ENCODE measurements around the gene AGGF1.
A peak's percentile ranks its signal among the peaks of the same experiment; 100 is the strongest.
"Not testable (repeated sequence)": the region's sequence is repeated elsewhere in the genome, so short reads cannot be mapped to it uniquely, and the experiment has no call there.

AGGF1 gene

DNA sequence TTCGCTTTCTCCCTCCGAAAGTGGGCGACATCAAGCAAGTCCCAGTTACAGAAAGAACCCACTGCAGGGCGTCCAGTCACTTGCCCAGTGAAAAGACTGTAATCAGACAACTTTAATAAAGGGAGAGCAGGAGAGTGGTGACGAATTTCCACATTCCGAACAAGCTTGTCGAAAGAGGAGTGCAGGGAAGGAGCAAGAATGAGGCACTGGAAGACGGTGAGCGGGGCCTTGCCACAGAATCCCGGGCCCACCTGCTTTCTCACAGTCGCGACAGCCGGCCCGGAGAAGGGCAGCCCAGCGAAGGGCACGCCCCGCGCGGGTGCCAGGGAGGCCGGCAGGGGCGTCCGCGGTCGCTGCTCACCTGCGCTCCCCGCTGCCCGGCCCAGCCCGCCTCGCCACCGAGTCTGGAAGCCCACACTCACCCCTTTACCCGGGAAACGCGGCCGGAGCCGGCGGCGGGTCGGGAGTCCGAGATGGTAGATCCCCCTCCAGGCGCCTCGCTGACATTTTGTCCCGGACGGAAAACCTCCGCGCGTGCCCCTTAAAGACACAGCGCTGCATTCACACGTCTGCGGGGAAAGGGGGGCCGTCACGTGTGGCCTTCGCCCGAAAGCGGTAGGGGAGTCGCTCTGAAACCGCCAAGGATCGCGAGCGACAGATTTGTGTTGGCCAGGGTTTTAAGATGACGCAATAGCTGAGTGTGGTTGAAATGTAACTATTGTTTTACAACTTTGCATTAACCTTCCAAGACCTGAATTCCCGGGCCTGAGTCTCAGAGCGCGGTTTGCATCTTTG is 56.7 kb downstream of the AGGF1 start, which contains the start of gene ZBED3:
Gene ZBED3 (minus strand): TSS at position 597 of the 795 bp plus-strand sequence. CDS start 9,407 bp downstream, outside the sequence.
- peak; percentile 52 for DNase-seq (ENCODE audit: low spot score)

DNA sequence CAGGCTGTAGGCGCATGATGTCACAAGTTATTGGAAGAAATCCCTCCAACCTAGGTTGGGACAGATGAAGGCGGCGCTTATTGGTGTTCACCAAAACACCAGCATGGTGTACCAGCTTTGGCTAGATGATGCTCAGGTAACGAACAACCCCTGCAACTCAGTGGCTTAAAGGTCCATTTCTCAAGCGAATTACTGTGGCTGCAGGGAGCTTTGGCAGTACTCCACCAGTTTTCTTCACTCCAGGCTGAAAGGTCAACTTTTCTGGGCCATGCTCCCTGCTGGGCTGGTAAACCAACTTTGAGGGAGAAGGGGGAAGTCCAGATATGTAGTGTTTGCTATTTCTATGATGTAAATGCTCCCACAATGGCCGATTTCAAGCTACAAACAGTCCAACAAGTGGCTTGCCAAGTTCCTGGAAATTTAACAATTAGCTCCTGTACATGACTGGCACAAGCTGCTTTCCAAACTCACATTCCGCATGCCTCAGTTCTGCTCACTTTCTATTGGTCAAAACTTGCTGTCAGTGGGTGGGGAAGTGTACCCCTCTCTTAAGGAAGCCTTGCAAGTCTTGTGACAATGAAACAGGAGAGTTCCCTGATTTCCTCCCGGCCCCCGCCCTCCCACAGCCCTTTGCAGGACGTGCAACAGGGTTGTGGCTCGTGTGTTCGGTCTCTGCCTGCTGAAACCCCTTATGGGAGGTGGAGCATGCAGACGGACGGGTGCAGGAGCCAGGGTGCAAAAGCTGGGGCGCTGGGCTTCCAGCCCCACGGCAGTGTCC is 57.5 kb downstream of the AGGF1 start:
- DNase-seq (ENCODE audit: low spot score) = no peak

DNA sequence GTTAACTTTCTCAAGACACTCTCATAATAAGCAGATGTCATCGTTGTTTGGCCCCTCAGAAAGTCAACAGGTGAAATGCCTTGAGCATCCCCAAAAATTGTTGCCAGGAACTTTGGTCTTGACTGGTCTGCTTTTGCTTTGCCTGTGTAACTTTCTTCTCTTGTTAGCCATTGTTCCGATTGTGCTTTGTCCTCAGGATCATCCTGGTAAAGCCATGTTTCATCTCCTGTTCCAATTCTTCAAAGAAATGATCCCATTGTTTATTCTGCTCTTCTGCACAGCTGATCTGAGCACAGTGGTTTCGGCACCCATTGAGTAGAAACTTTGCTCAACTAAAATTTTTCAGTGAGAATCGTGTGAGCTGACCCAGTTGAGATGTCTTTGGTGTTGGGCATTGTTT is 65.0 kb downstream of the AGGF1 start:
- no peak for DNase-seq (ENCODE audit: low spot score)

DNA sequence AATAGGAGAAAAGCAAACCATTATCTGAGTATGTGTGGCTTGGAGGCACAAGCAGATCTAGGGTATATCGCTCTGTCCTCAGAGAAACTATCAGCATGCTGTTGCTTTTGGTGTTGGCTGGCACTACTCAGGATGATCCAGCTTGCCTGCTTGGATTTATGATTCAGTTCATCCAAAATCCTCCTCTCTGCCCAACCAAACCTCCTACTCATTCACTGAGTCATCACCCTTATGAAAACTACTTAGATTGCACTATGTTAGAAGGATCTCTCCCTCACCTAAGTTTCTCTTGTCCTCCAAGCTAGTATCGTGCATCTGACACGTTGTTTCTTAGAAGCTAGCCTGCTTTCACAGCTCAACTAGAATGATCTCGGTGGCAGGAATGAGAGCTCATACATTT is 71.1 kb downstream of the AGGF1 start:
- DNase-seq (ENCODE audit: low spot score) = peak; percentile 66

DNA sequence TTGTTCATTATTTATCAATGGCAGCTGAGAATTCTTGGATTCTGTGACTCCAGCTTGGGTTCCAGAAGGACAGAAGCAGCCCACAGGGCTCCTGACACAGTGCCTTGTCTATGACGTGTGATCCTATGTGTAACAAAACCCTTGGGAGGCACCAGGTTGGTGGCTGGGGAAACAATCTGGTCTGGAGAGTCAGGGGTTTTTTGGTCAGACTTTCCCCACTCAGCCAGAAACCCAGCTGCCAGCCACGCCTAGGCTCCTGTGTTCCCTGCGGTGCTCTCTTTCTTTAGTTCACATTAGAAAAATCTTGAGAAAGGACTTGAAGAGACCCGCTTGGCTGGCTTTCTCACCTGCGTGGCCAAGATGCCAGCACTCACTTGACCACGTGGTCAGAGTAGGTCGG is 72.3 kb downstream of the AGGF1 start:
- DNase-seq (ENCODE audit: low spot score) = no peak

DNA sequence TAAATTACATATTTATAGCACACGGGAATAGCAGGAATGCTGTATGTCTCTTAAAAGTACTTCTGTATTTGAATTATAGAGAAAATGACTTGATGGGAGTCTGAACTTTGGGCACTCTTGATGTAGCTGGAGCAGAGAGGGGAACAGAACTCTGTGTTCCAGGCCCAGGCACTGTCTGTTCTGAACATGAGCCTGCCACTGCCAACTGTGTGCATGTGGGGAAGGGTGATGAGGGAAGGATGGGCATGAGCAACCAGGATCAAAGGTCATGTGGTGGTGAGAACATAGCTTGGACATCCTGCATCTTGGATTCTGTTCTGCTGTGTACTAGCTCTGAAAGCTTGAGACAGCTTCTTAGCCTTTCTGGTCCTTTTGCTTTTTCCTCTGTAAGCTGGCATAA is 73.3 kb downstream of the AGGF1 start:
- DNase-seq (ENCODE audit: low spot score) = no peak

DNA sequence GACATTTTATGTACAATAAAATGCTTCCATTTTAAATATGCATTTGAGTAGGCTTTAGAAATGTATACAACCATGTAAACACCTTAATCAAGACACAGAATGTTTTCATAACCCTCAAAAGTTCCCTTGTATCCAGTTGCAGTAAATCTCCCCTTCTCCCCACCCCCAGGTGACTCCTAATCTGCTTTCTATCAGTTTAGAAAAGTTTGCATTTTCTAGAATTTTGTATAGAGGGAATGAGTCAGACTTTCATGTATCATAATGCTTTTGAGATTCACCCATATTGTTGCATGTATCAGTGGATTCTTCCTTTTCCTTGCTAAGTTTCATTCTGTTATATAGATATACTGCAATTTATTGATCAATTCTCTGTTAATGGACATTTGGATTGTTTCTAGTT is 74.6 kb downstream of the AGGF1 start:
- no peak for DNase-seq (ENCODE audit: low spot score)

DNA sequence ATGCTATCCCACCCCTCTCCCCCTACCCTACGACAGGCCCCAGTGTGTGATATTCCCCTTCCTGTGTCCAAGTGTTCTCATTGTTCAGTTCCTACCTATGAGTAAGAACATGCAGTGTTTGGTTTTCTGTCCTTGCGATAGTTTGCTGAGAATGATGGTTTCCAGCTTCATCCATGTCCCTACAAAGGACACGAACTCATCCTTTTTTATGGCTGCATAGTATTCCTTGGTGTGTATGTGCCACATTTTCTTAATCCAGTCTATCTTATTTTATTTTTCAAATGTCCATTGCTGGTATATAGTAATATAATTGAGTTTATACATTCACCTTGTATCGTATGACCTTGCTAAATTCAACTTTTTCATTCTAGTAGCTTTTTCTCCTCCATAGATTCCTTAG is 76.8 kb downstream of the AGGF1 start:
- DNase-seq (ENCODE audit: low spot score) = not testable (repeated sequence)
